ENCODE results near the gene NAV2. TPM values are rescaled to one million over a fixed set of nuclear protein-coding genes. Genes with fewer than 3 reads are reported as not detected.
A peak's percentile ranks its signal among the peaks of the same experiment; 100 is the strongest.

NAV2 gene
- total RNA-seq, 1 donor from 2014 or later, result 9.6 TPM

DNA sequence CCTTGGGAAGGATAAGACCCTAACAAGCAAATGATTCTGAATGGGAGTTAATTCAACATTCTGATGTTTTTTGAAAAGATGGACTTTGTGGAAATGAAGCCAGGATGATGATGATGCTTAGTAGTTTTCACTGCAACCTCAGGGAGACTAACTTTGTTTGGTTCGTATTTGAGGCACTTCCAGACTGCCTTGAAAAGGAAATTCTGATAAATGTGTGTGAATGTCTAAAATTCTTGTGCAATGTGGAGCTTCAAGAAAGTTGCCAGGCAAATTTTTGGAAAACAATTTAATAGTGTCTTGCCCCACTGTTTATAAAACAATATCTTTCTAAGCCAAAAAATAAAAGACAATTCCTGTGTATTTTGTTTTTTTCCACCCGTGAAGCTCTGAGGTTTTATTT lies 11.2 kb upstream of the NAV2 start:
- DNase-seq (ENCODE audit: low spot score), result no peak
- Histone ChIP-seq H3K4me3 (no peak overlapping the region), H3K9ac (no peak overlapping the region)

DNA sequence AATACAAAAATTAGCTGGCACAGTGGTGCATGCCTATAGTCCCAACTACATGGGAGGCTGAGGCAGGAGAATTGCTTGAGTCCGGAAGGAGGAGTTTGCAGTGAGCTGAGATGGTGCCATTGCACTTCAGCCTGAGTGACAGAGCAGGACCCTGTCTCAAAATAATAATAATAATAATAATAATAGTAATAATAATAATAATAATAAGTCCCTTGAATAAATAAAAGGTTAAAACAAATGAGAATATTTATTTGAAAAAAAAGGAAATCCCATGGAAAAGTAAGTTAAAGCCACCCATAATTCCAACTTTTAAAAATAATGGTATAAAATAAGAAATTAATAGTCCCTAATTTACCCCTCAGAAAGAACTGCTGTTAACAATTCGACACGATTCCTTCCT lies 10.0 kb upstream of the NAV2 start:
- H3K9me3 Mint-ChIP-seq, result no peaks in the 10 kb centered on the region
- Histone ChIP-seq H3K79me2 (ENCODE audit: low read depth) (no peaks in the 10 kb centered on the region), H2AFZ (replicated peaks) (no peak overlapping the region), H3K9me3 (ENCODE audit: low read depth) (no peaks in the 10 kb centered on the region), H3K27ac (no peak overlapping the region), H3K27me3 (peaks cover 5% of the 10 kb centered on the region), H3K9ac (no peak overlapping the region), H3K4me2 (no peak overlapping the region), H3K4me1 (peaks cover 9% of the 10 kb centered on the region), H3K4me3 (no peak overlapping the region), H3K36me3 (no peaks in the 10 kb centered on the region), H3F3A (ENCODE audit: low read depth) (peaks cover 6% of the 10 kb centered on the region), H4K20me1 (ENCODE audit: low read depth) (no peaks in the 10 kb centered on the region)
- peaks cover 3% of the 10 kb centered on the region for H3K27me3 Mint-ChIP-seq (ENCODE audit: insufficient read depth, low read depth)
- no peak for TF ChIP-seq EZH2phosphoT487 (IDR thresholded peaks at IDR 0.05)
- TF ChIP-seq EZH2 (IDR thresholded peaks at IDR 0.05), result no peak
- TF ChIP-seq, protein P1, sequence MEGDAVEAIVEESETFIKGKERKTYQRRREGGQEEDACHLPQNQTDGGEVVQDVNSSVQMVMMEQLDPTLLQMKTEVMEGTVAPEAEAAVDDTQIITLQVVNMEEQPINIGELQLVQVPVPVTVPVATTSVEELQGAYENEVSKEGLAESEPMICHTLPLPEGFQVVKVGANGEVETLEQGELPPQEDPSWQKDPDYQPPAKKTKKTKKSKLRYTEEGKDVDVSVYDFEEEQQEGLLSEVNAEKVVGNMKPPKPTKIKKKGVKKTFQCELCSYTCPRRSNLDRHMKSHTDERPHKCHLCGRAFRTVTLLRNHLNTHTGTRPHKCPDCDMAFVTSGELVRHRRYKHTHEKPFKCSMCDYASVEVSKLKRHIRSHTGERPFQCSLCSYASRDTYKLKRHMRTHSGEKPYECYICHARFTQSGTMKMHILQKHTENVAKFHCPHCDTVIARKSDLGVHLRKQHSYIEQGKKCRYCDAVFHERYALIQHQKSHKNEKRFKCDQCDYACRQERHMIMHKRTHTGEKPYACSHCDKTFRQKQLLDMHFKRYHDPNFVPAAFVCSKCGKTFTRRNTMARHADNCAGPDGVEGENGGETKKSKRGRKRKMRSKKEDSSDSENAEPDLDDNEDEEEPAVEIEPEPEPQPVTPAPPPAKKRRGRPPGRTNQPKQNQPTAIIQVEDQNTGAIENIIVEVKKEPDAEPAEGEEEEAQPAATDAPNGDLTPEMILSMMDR (IDR thresholded peaks at IDR 0.05), result no peak
- peaks cover 73% of the 10 kb centered on the region for H3K4me1 Mint-ChIP-seq
- H3K27ac Mint-ChIP-seq, result no peak overlapping the region
- no peaks in the 10 kb centered on the region for H3K36me3 Mint-ChIP-seq
- no peak overlapping the region for H3K4me3 Mint-ChIP-seq
- DNase-seq (ENCODE audit: low spot score), result no peak

More for the DNA sequence above, 11.2 kb upstream of the NAV2 start:
- H3K27me3 ChIP-seq, result peaks cover 5% of the 10 kb centered on the region
- TF ChIP-seq, protein P1 (IDR thresholded peaks at IDR 0.05), result no peak
- TF ChIP-seq EZH2 (IDR thresholded peaks at IDR 0.05) (no peak), EZH2phosphoT487 (IDR thresholded peaks at IDR 0.05) (no peak)
- Mint-ChIP-seq H3K4me3 (no peak overlapping the region), H3K9me3 (peaks cover 3% of the 10 kb centered on the region), H3K27me3 (ENCODE audit: insufficient read depth, low read depth) (peaks cover 11% of the 10 kb centered on the region), H3K4me1 (peaks cover 79% of the 10 kb centered on the region), H3K36me3 (no peaks in the 10 kb centered on the region), H3K27ac (peak overlapping the region; percentile 83)
- H2AFZ ChIP-seq (replicated peaks), result no peak overlapping the region
- no peak overlapping the region for H3K4me2 ChIP-seq
- H3K4me1 ChIP-seq, result peaks cover 11% of the 10 kb centered on the region
- H3K36me3 ChIP-seq, result no peaks in the 10 kb centered on the region
- H3K79me2 ChIP-seq (ENCODE audit: low read depth), result no peaks in the 10 kb centered on the region
- H3K27ac ChIP-seq, result no peak overlapping the region
- H3F3A ChIP-seq (ENCODE audit: low read depth), result peaks cover 8% of the 10 kb centered on the region
- H3K9me3 ChIP-seq (ENCODE audit: low read depth), result no peaks in the 10 kb centered on the region
- no peaks in the 10 kb centered on the region for H4K20me1 ChIP-seq (ENCODE audit: low read depth)

DNA sequence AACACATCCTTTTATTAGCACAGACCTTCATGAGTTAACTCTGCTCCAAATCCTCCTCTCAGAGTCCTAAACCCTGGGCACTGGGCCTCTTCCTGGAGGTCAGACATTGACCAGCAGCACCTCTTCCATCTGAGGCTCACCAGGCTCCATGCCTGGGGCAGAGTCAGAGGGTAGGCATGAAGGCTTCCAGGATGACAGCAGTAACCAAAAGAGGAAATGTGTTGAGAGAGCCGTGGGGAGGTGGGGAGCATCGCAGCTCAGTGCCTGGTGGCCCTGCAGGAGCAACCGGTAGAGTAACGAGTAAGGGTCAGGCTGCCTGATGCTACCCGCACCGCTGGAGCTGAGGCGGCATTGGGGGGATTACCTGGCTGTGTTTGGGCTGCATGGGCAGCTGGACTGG lies 9.4 kb upstream of the NAV2 start:
- H3K4me3 ChIP-seq, result no peak overlapping the region
- no peak for TF ChIP-seq EZH2 (IDR thresholded peaks at IDR 0.05)
- TF ChIP-seq, protein P1 (IDR thresholded peaks at IDR 0.05), result no peak
- no peak for TF ChIP-seq EZH2phosphoT487 (IDR thresholded peaks at IDR 0.05)
- H3K9me3 Mint-ChIP-seq, result no peaks in the 10 kb centered on the region
- H3K4me1 ChIP-seq, result peaks cover 6% of the 10 kb centered on the region
- peak overlapping the region; percentile 46 for H3K27ac Mint-ChIP-seq
- no peaks in the 10 kb centered on the region for H3K79me2 ChIP-seq (ENCODE audit: low read depth)
- no peak overlapping the region for H3K9ac ChIP-seq
- H3K27ac ChIP-seq, result no peak overlapping the region
- H3K4me1 Mint-ChIP-seq, result peaks cover 68% of the 10 kb centered on the region
- H3K9me3 ChIP-seq (ENCODE audit: low read depth), result no peaks in the 10 kb centered on the region
- H3K27me3 Mint-ChIP-seq (ENCODE audit: insufficient read depth, low read depth), result no peaks in the 10 kb centered on the region
- H3K36me3 Mint-ChIP-seq, result no peaks in the 10 kb centered on the region
- no peak overlapping the region for H3K4me2 ChIP-seq
- H3K27me3 ChIP-seq, result peaks cover 5% of the 10 kb centered on the region
- peaks cover 3% of the 10 kb centered on the region for H3F3A ChIP-seq (ENCODE audit: low read depth)
- H3K36me3 ChIP-seq, result no peaks in the 10 kb centered on the region
- peak overlapping the region; percentile 30 for H3K4me3 Mint-ChIP-seq
- no peak for DNase-seq (ENCODE audit: low spot score)
- no peaks in the 10 kb centered on the region for H4K20me1 ChIP-seq (ENCODE audit: low read depth)
- no peak overlapping the region for H2AFZ ChIP-seq (replicated peaks)

Data from neural progenitor cell (in vitro differentiated cells).